H9 (cell line): ENCODE measurements around the gene TMEM134. TPM values are rescaled to one million over a fixed set of nuclear protein-coding genes. Genes with fewer than 3 reads are reported as not detected.

Source experiments
- DNase-seq: peaks from one replicate; pipeline ENCODE4 v3.0.0-alpha.2; 2017
- H2AFZ ChIP-seq: one replicate; pipeline ENCODE4 v1.6.1; 2013; ENCODE audit warnings: mild to moderate bottlenecking, low read length, control low read depth, moderate library complexity
- H2AK5ac ChIP-seq: 2 replicates; pipeline ENCODE4 v1.6.1; 2013; ENCODE audit warnings: low read length, control low read depth, mixed read lengths; ENCODE audit not compliant: insufficient read length
- H2BK120ac ChIP-seq: one replicate; pipeline ENCODE4 v1.6.1; 2013; ENCODE audit warnings: low read depth, mild to moderate bottlenecking, low read length, control low read depth, inconsistent platforms; ENCODE audit not compliant: poor library complexity, severe bottlenecking
- H2BK12ac ChIP-seq: 2 replicates; pipeline ENCODE4 v1.6.1; 2013; ENCODE audit warnings: low read length, control low read depth, mixed read lengths, low read depth; ENCODE audit not compliant: insufficient read length
- H2BK15ac ChIP-seq: 2 replicates; pipeline ENCODE4 v1.6.1; 2013; ENCODE audit warnings: low read depth, low read length, control low read depth
- H2BK20ac ChIP-seq: one replicate; pipeline ENCODE4 v1.6.1; 2013; ENCODE audit warnings: low read depth, mild to moderate bottlenecking, low read length, control low read depth, inconsistent platforms; ENCODE audit not compliant: poor library complexity, severe bottlenecking
- H2BK5ac ChIP-seq: 2 replicates; pipeline ENCODE4 v1.6.1; 2013; ENCODE audit warnings: low read length, control low read depth, mixed read lengths; ENCODE audit not compliant: insufficient read length
- H3K14ac ChIP-seq: 2 replicates; pipeline ENCODE4 v1.6.1; 2013; ENCODE audit warnings: low read length, control low read depth; ENCODE audit not compliant: insufficient read depth
- H3K18ac ChIP-seq: 2 replicates; pipeline ENCODE4 v1.6.1; 2013; ENCODE audit warnings: low read depth, mild to moderate bottlenecking, mixed read lengths, low read length, control low read depth; ENCODE audit not compliant: insufficient read length
- H3K23ac ChIP-seq: 2 replicates; pipeline ENCODE4 v1.6.1; 2013; ENCODE audit warnings: low read length, control low read depth, mixed read lengths, low read depth; ENCODE audit not compliant: insufficient read length
- H3K23me2 ChIP-seq: 2 replicates; pipeline ENCODE4 v1.6.1; 2013; ENCODE audit warnings: low read depth, mild to moderate bottlenecking, mixed read lengths, low read length, control low read depth; ENCODE audit not compliant: insufficient read length, poor library complexity, severe bottlenecking
- H3K27ac ChIP-seq: 2 replicates; pipeline ENCODE4 v1.5.1; 2013; ENCODE audit warnings: low read length, control low read depth, mixed read lengths, low read depth; ENCODE audit not compliant: insufficient read length
- H3K27me3 ChIP-seq: 2 replicates; pipeline ENCODE4 v1.6.1; 2013; ENCODE audit warnings: low read length, control low read depth, inconsistent platforms; ENCODE audit not compliant: insufficient read depth
- H3K4ac ChIP-seq: 2 replicates; pipeline ENCODE4 v1.6.1; 2013; ENCODE audit warnings: low read depth, mild to moderate bottlenecking, control low read depth, inconsistent platforms, low read length, moderate library complexity
- H3K4me1 ChIP-seq: 2 replicates; pipeline ENCODE4 v1.6.1; 2013; ENCODE audit warnings: low read length, control low read depth, inconsistent platforms; ENCODE audit not compliant: insufficient read depth
- H3K4me2 ChIP-seq: 2 replicates; pipeline ENCODE4 v1.6.1; 2013; ENCODE audit warnings: low read length, control low read depth, mixed read lengths; ENCODE audit not compliant: insufficient read length, insufficient read depth
- H3K56ac ChIP-seq: 2 replicates; pipeline ENCODE4 v1.6.1; 2013; ENCODE audit warnings: low read depth, mild to moderate bottlenecking, mixed read lengths, low read length, control low read depth; ENCODE audit not compliant: insufficient read length
- H3K79me1 ChIP-seq: 2 replicates; pipeline ENCODE4 v1.6.1; 2013; ENCODE audit warnings: low read depth, mild to moderate bottlenecking, moderate library complexity, low read length, control low read depth, inconsistent platforms; ENCODE audit not compliant: insufficient read depth, poor library complexity, severe bottlenecking
- H3K79me2 ChIP-seq: 2 replicates; pipeline ENCODE4 v1.6.1; 2013; ENCODE audit warnings: low read length, control low read depth, inconsistent platforms; ENCODE audit not compliant: insufficient read depth
- H3K9ac ChIP-seq: 2 replicates; pipeline ENCODE4 v1.6.1; 2013; ENCODE audit warnings: low read length, control low read depth, mixed read lengths; ENCODE audit not compliant: insufficient read length; ENCODE audit errors: extremely low read depth
- H3K9me3 ChIP-seq: one replicate; pipeline ENCODE4 v1.6.1; 2013; ENCODE audit warnings: low read depth, low read length, inconsistent platforms; ENCODE audit not compliant: control insufficient read depth
- H3T11ph ChIP-seq: one replicate; pipeline ENCODE4 v1.6.1; 2013; ENCODE audit warnings: mild to moderate bottlenecking, low read length, control low read depth, inconsistent platforms
- H4K20me1 ChIP-seq: one replicate; pipeline ENCODE4 v1.6.1; 2013; ENCODE audit not compliant: control insufficient read depth, insufficient read length, insufficient read depth
- H4K5ac ChIP-seq: 2 replicates; pipeline ENCODE4 v1.6.1; 2013; ENCODE audit warnings: low read depth, mild to moderate bottlenecking, mixed read lengths, low read length, control low read depth; ENCODE audit not compliant: insufficient read length
- H4K8ac ChIP-seq: replicated peaks from 2 replicates; pipeline ENCODE4 v1.6.1; 2013; ENCODE audit warnings: low read length, control low read depth, mixed read lengths, low read depth; ENCODE audit not compliant: insufficient read length
- H4K91ac ChIP-seq: 2 replicates; pipeline ENCODE4 v1.6.1; 2013; ENCODE audit warnings: low read depth, mild to moderate bottlenecking, moderate library complexity, mixed read lengths, low read length, control low read depth; ENCODE audit not compliant: insufficient read length
- H3K27ac Mint-ChIP-seq, 3 experiments: 2 replicates in 2 of 3; 3 replicates in 1 of 3; pipeline ENCODE4 v1.8.0; 2020 to 2021; ENCODE audit warnings: mixed read lengths in 3 of 3, mild to moderate bottlenecking in 1 of 3, moderate library complexity in 1 of 3
- H3K27me3 Mint-ChIP-seq: 2 replicates; pipeline ENCODE4 v1.8.0; 2021; ENCODE audit warnings: low read depth, mild to moderate bottlenecking, moderate library complexity, mixed read lengths
- H3K36me3 Mint-ChIP-seq, 3 experiments: 2 replicates in 2 of 3; 3 replicates in 1 of 3; pipeline ENCODE4 v1.8.0; 2020 to 2021; ENCODE audit warnings: low read depth in 3 of 3, mixed read lengths in 3 of 3; ENCODE audit not compliant: insufficient read depth in 1 of 3
- H3K4me1 Mint-ChIP-seq, 2 experiments: 2 replicates each; pipeline ENCODE4 v1.8.0; 2020; ENCODE audit warnings: mixed read lengths in 2 of 2
- H3K4me3 Mint-ChIP-seq, 2 experiments: 2 replicates in 1 of 2; 3 replicates in 1 of 2; pipeline ENCODE4 v1.8.0; 2020 to 2021; ENCODE audit warnings: mild to moderate bottlenecking in 2 of 2, mixed read lengths in 2 of 2, moderate library complexity in 1 of 2
- H3K9me3 Mint-ChIP-seq, 2 experiments: 2 replicates in 1 of 2; 3 replicates in 1 of 2; pipeline ENCODE4 v1.8.0; 2020; ENCODE audit warnings: mild to moderate bottlenecking in 2 of 2, mixed read lengths in 2 of 2, moderate library complexity in 1 of 2
- CTCF ChIP-seq: fragments of 200-600 bp; sonication (generic); conservative IDR thresholded peaks from 3 replicates; pipeline ENCODE4 v1.8.0; 2021; ENCODE audit warnings: antibody characterized with exemption, mild to moderate bottlenecking
- WGBS: extraction: QIAGEN DNeasy Blood & Tissue Kit; methylation state at CpG from one replicate; pipeline ENCODE4 v1.1.7; 2013; ENCODE audit warnings: missing lambda C conversion rate, low lambda C conversion rate, mixed read lengths; ENCODE audit not compliant: insufficient read length; ENCODE audit errors: extremely low coverage; 5-methylcytosine and 5-hydroxymethylcytosine counted together
- total RNA-seq: library from RNA; stranded (reverse); gene quantifications from 2 replicates; pipeline ENCODE4 v1.2.1, GENCODE V29; 2021

The TMEM134 gene
- total RNA-seq, 1 experiment from 2014 or later: 53.6 TPM

DNA sequence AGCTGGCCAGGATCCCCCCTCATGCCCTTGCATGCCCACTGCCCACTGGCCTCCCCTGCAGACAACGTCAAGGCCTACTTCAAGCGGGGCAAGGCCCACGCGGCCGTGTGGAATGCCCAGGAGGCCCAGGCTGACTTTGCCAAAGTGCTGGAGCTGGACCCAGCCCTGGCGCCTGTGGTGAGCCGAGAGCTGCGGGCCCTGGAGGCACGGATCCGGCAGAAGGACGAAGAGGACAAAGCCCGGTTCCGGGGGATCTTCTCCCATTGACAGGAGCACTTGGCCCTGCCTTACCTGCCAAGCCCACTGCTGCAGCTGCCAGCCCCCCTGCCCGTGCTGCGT is 21.6 kb upstream of the TMEM134 start:
- Mint-ChIP-seq H3K4me1 (peaks cover 6 to 7% of the 10 kb centered on the region in 2 experiments), H3K36me3 (peaks cover 4 to 32% (median 20%) of the 10 kb centered on the region in 3 experiments; a peak in 5 of 7 replicates), H3K9me3 (no peaks in the 10 kb centered on the region), H3K27ac (no peak overlapping the region; a peak in 1 of 7 replicates), H3K27me3 (no peaks in the 10 kb centered on the region), H3K4me3 (no peak overlapping the region)
- Histone ChIP-seq H3K79me1 (no peaks in the 10 kb centered on the region), H3T11ph (no peak overlapping the region), H2AFZ (no peak overlapping the region), H3K79me2 (no peaks in the 10 kb centered on the region), H4K5ac (no peak overlapping the region), H3K14ac (no peak overlapping the region), H2BK12ac (no peak overlapping the region), H2BK5ac (no peak overlapping the region), H3K23ac (no peak overlapping the region), H3K27ac (no peak overlapping the region), H3K56ac (no peak overlapping the region), H4K20me1 (no peaks in the 10 kb centered on the region), H3K9ac (no peak overlapping the region), H3K4ac (no peak overlapping the region), H4K8ac (no peak overlapping the region), H3K4me1 (no peaks in the 10 kb centered on the region), H2BK120ac (no peak overlapping the region), H2AK5ac (no peak overlapping the region), H3K23me2 (no peaks in the 10 kb centered on the region), H3K4me2 (no peak overlapping the region), H3K9me3 (no peaks in the 10 kb centered on the region), H3K18ac (no peak overlapping the region), H3K27me3 (no peaks in the 10 kb centered on the region), H2BK20ac (no peak overlapping the region), H2BK15ac (no peak overlapping the region), H4K91ac (no peak overlapping the region)
- no CpG with 5 or more reads among the region's 15 CpGs for WGBS
- no peak for DNase-seq
- TF ChIP-seq CTCF: no peak
